Right renal cortex interstitium (tissue), 3 donors: ENCODE measurements around the gene MSMO1. TPM values are rescaled to one million over a fixed set of nuclear protein-coding genes. Genes with fewer than 3 reads are reported as not detected.

Source experiments
- DNase-seq, 3 donors: peaks; one replicate each; pipeline ENCODE4 v3.0.0-alpha.2; 2013; ENCODE audit warnings: low read depth in 3 of 3, low spot score in 2 of 3
- polyA plus RNA-seq, 3 donors: library from polyadenylated mRNA; unstranded; fragments of 120-200 nt; gene quantifications; one replicate each; pipeline ENCODE4 v1.2.1, GENCODE V29; 2013; ENCODE audit not compliant: insufficient read length in 3 of 3

The MSMO1 gene
- polyA plus RNA-seq, 3 donors: 64.5 to 79.5 (median 68.0) TPM

- no peak for DNase-seq
Measured at GRCh38 chr4:165386328-165386727, 58.9 kb downstream of the MSMO1 start.

- DNase-seq: no peak
Measured at GRCh38 chr4:165388756-165389155, 61.3 kb downstream of the MSMO1 start.

Other genes with a start within 250 kb of the MSMO1 start
- 10 to 100 TPM; 33.7 to 39.0 (median 35.8) TPM for gene TMEM192, start 214.8 kb upstream of the MSMO1 start, polyA plus RNA-seq
- gene KLHL2, start 120.1 kb upstream of the MSMO1 start, polyA plus RNA-seq: 10 to 100 TPM; 24.8 to 26.9 (median 25.8) TPM
- 100 to 1,000 TPM; 124 to 167 (median 151) TPM for gene CPE, start 51.3 kb downstream of the MSMO1 start, polyA plus RNA-seq